ENCODE measurements around the gene ZNF385A. TPM values are rescaled to one million over a fixed set of nuclear protein-coding genes. Genes with fewer than 3 reads are reported as not detected.

ZNF385A gene
- total and polyA plus RNA-seq, 2 of the 13 experiments (the other 11 are each of a cell fraction or from before 2014, with no cell fraction given): 0.44 to 0.67 TPM

GRCh38 chr12:54328595-54329337 lies 55.8 kb downstream of the ZNF385A start (continued):
- TF ChIP-seq, protein P1, sequence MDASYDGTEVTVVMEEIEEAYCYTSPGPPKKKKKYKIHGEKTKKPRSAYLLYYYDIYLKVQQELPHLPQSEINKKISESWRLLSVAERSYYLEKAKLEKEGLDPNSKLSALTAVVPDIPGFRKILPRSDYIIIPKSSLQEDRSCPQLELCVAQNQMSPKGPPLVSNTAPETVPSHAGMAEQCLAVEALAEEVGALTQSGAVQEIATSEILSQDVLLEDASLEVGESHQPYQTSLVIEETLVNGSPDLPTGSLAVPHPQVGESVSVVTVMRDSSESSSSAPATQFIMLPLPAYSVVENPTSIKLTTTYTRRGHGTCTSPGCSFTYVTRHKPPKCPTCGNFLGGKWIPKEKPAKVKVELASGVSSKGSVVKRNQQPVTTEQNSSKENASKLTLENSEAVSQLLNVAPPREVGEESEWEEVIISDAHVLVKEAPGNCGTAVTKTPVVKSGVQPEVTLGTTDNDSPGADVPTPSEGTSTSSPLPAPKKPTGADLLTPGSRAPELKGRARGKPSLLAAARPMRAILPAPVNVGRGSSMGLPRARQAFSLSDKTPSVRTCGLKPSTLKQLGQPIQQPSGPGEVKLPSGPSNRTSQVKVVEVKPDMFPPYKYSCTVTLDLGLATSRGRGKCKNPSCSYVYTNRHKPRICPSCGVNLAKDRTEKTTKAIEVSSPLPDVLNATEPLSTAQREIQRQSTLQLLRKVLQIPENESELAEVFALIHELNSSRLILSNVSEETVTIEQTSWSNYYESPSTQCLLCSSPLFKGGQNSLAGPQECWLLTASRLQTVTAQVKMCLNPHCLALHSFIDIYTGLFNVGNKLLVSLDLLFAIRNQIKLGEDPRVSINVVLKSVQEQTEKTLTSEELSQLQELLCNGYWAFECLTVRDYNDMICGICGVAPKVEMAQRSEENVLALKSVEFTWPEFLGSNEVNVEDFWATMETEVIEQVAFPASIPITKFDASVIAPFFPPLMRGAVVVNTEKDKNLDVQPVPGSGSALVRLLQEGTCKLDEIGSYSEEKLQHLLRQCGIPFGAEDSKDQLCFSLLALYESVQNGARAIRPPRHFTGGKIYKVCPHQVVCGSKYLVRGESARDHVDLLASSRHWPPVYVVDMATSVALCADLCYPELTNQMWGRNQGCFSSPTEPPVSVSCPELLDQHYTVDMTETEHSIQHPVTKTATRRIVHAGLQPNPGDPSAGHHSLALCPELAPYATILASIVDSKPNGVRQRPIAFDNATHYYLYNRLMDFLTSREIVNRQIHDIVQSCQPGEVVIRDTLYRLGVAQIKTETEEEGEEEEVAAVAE (CRISPR knock-in tag; IDR thresholded peaks at IDR 0.05; ENCODE audit: borderline replicate concordance): 0 out of 2 replicates have a peak, but pooled peaks have one; percentile 18
- TF ChIP-seq JDP2 (CRISPR knock-in tag; IDR thresholded peaks at IDR 0.05; ENCODE audit: borderline replicate concordance): no peak
- TF ChIP-seq ZBTB4 (CRISPR knock-in tag; IDR thresholded peaks at IDR 0.05; ENCODE audit: borderline replicate concordance): no peak
- 0 out of 2 replicates have a peak, but pooled peaks have one; percentile 7 for TF ChIP-seq RAD51 (IDR thresholded peaks at IDR 0.05; ENCODE audit: borderline replicate concordance)
- no peak for TF ChIP-seq ZIK1 (CRISPR knock-in tag; IDR thresholded peaks at IDR 0.05; ENCODE audit: borderline replicate concordance, low read depth)
- TF ChIP-seq SSRP1 (CRISPR knock-in tag; IDR thresholded peaks at IDR 0.05): peak; percentile 56; the same call in 1 of the 2 replicates
- TF ChIP-seq ATF7 (IDR thresholded peaks at IDR 0.05): no peak
- TF ChIP-seq ATF7 (CRISPR knock-in tag; IDR thresholded peaks at IDR 0.05): no peak
- 0 out of 2 replicates have a peak, but pooled peaks have one; percentile 36 for TF ChIP-seq RBFOX2 (IDR thresholded peaks at IDR 0.05; ENCODE audit: low read depth, low read length)
- TF ChIP-seq, protein P2, sequence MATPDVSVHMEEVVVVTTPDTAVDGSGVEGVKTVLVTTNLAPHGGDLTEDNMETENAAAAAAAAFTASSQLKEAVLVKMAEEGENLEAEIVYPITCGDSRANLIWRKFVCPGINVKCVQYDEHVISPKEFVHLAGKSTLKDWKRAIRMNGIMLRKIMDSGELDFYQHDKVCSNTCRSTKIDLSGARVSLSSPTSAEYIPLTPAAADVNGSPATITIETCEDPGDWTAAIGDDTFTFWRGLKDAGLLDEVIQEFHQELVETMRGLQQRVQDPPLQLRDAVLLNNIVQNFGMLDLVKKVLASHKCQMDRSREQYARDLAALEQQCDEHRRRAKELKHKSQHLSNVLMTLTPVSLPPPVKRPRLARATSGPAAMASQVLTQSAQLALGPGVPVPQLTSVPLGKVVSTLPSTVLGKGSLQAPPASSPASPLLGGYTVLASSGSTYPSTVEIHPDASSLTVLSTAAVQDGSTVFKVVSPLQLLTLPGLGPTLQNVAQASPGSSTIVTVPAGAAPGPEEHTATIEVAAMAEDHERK (CRISPR knock-in tag; IDR thresholded peaks at IDR 0.05; ENCODE audit: low read depth): no peak
- TF ChIP-seq EEA1 (CRISPR knock-in tag; IDR thresholded peaks at IDR 0.05; ENCODE audit: borderline replicate concordance): no peak
- TF ChIP-seq NR0B2 (CRISPR knock-in tag; IDR thresholded peaks at IDR 0.05): no peak
- TF ChIP-seq MXI1 (IDR thresholded peaks at IDR 0.05; ENCODE audit: borderline replicate concordance, low read depth, low read length): peak; percentile 24; the same call in 1 of the 3 replicates
- TF ChIP-seq BCL6 (CRISPR knock-in tag; IDR thresholded peaks at IDR 0.05): peak; percentile 38; the same call in 1 of the 2 replicates
- TF ChIP-seq, protein P3, sequence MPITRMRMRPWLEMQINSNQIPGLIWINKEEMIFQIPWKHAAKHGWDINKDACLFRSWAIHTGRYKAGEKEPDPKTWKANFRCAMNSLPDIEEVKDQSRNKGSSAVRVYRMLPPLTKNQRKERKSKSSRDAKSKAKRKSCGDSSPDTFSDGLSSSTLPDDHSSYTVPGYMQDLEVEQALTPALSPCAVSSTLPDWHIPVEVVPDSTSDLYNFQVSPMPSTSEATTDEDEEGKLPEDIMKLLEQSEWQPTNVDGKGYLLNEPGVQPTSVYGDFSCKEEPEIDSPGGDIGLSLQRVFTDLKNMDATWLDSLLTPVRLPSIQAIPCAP (CRISPR knock-in tag; IDR thresholded peaks at IDR 0.05; ENCODE audit: low read depth): no peak
- no peak for TF ChIP-seq JUN (CRISPR knock-in tag; IDR thresholded peaks at IDR 0.05)

All from HepG2 (cell line).